HepG2 (cell line): ENCODE results near the gene PTF1A. TPM values are rescaled to one million over a fixed set of nuclear protein-coding genes. Genes with fewer than 3 reads are reported as not detected.
A peak's percentile ranks its signal among the peaks of the same experiment; 100 is the strongest.

ENCODE experiments used
- ATAC-seq: fragments of 200-7000 bp; cut with Tn5 transposase; 3 replicates; pipeline ENCODE4 v1.9.1; 2020; ENCODE audit warnings: mild to moderate bottlenecking, moderate library complexity
- BruUV-seq: library from RNA; stranded (reverse); fragments of 400-500 nt; replicated peaks from 2 replicates; lab custom pipeline; 2021; lab: Mats Ljungman, UMichigan
- CTCF ChIA-PET: fragments of 300-600 bp; formaldehyde crosslinking; extraction: SDS; loops from one replicate; lab custom pipeline; 2021; ENCODE audit warnings: low total read pairs, inconsistent platforms, low intra/inter-chr PET ratio; lab: Yijun Ruan, JAX
- POLR2A ChIA-PET: fragments of 350-600 bp; sonication (Branson Sonifier 250); formaldehyde crosslinking; loops from one replicate; lab custom pipeline; 2020; ENCODE audit warnings: antibody characterized with exemption, inconsistent platforms; lab: Yijun Ruan, JAX
- DNase-seq: peaks from one replicate; pipeline ENCODE4 v3.0.0-alpha.2; 2015; ENCODE audit warnings: low spot score
- FAIRE-seq: peaks from 3 replicates; lab custom pipeline; 2011; peaks lifted over from hg19 to GRCh38; lab: Jason Lieb, UNC
- H2AFZ ChIP-seq: one replicate; pipeline ENCODE4 v1.6.1; 2011; ENCODE audit warnings: low read length, inconsistent platforms
- H3K27ac ChIP-seq: fragments of 300-600 bp; 3 replicates; pipeline ENCODE4 v1.8.0; 2011; ENCODE audit warnings: mixed run types, mild to moderate bottlenecking, mixed read lengths, low read length, inconsistent platforms; ENCODE audit not compliant: insufficient read depth; ENCODE audit errors: extremely low read length
- H3K27me3 ChIP-seq, 2 experiments: fragments of 200-600 bp in 1 of 2; 2 replicates in 1 of 2; 3 replicates in 1 of 2; pipeline versions ENCODE4 v1.6.0 to v1.8.0; 2011; ENCODE audit warnings: low read length in 2 of 2, mild to moderate bottlenecking in 2 of 2, moderate library complexity in 2 of 2, inconsistent platforms in 1 of 2; ENCODE audit not compliant: insufficient read depth in 2 of 2, control insufficient read depth in 1 of 2
- H3K36me3 ChIP-seq, 2 experiments: fragments of 200-600 bp in 1 of 2; replicated peaks in 1 of 2; 2 replicates in 1 of 2; 3 replicates in 1 of 2; pipeline versions ENCODE4 v1.5.1 to v1.8.0; 2011; ENCODE audit warnings: low read length in 2 of 2, inconsistent platforms in 1 of 2; ENCODE audit not compliant: insufficient read depth in 2 of 2, control insufficient read depth in 1 of 2
- H3K4me1 ChIP-seq: 2 replicates; pipeline ENCODE4 v1.5.1; 2012; ENCODE audit warnings: low read length, inconsistent platforms; ENCODE audit not compliant: insufficient read depth
- H3K4me2 ChIP-seq: 2 replicates; pipeline ENCODE4 v1.6.0; 2011; ENCODE audit warnings: low read depth, low read length, inconsistent platforms
- H3K4me3 ChIP-seq, 3 experiments: fragments of 200-600 bp in 1 of 3; sonication (generic), shearing (Covaris generic) in 1 of 3; replicated peaks in 1 of 3; 2 replicates each; pipeline ENCODE4 v1.5.1; 2011 to 2016; ENCODE audit warnings: low read length in 3 of 3, inconsistent platforms in 2 of 3, low read depth in 2 of 3, mild to moderate bottlenecking in 2 of 3, control low read depth in 1 of 3, mixed read lengths in 1 of 3; ENCODE audit not compliant: insufficient read depth in 1 of 3
- H3K79me2 ChIP-seq: one replicate; pipeline ENCODE4 v1.6.1; 2011; ENCODE audit warnings: low read length, inconsistent platforms; ENCODE audit not compliant: insufficient read depth
- H3K9ac ChIP-seq: 2 replicates; pipeline ENCODE4 v1.6.0; 2011; ENCODE audit warnings: mild to moderate bottlenecking, low read depth, low read length, inconsistent platforms; ENCODE audit not compliant: insufficient read depth
- H3K9me3 ChIP-seq: 2 replicates; pipeline ENCODE4 v1.5.1; 2012; ENCODE audit warnings: mild to moderate bottlenecking, low read length
- H4K20me1 ChIP-seq: 2 replicates; pipeline ENCODE4 v1.6.0; 2011; ENCODE audit warnings: inconsistent platforms, mild to moderate bottlenecking, low read length, moderate library complexity; ENCODE audit not compliant: insufficient read depth
- ARNTL ChIP-seq: sonication (generic); formaldehyde crosslinking; IDR thresholded peaks from 2 replicates; pipeline ENCODE4 v1.4.0; 2020; ENCODE audit warnings: mild to moderate bottlenecking, missing genetic modification reagents
- ESRRA ChIP-seq: sonication (generic); formaldehyde crosslinking; IDR thresholded peaks from 2 replicates; pipeline ENCODE4 v1.5.1; 2020; ENCODE audit warnings: mild to moderate bottlenecking, low read depth, missing genetic modification reagents
- IRX3 ChIP-seq: sonication (generic); formaldehyde crosslinking; IDR thresholded peaks from 2 replicates; pipeline ENCODE4 v1.8.1; 2023; ENCODE audit warnings: mild to moderate bottlenecking, low read depth, missing genetic modification reagents, borderline replicate concordance
- MXD1 ChIP-seq: sonication (generic); formaldehyde crosslinking; IDR thresholded peaks from 2 replicates; pipeline ENCODE4 v1.4.0; 2020; ENCODE audit warnings: mild to moderate bottlenecking, missing genetic modification reagents
- REPIN1 ChIP-seq: sonication (generic); formaldehyde crosslinking; IDR thresholded peaks from 2 replicates; pipeline ENCODE4 v1.8.0; 2022; ENCODE audit warnings: missing genetic modification reagents, low read depth, mild to moderate bottlenecking, borderline replicate concordance
- SNAPC2 ChIP-seq: sonication (generic); formaldehyde crosslinking; IDR thresholded peaks from 2 replicates; pipeline ENCODE4 v1.8.1; 2022; ENCODE audit warnings: mild to moderate bottlenecking, missing genetic modification reagents
- SPEN ChIP-seq: sonication (generic); formaldehyde crosslinking; IDR thresholded peaks from 2 replicates; pipeline ENCODE4 v1.5.1; 2020; ENCODE audit warnings: low read depth, mild to moderate bottlenecking, missing genetic modification reagents
- SYNCRIP ChIP-seq: fragments of 200-400 bp; formaldehyde crosslinking; IDR thresholded peaks from 2 replicates; pipeline ENCODE4 v1.6.1; 2018; ENCODE audit warnings: mild to moderate bottlenecking, low read depth, low read length; ENCODE audit not compliant: insufficient read depth
- ZBTB33 ChIP-seq: sonication (generic); formaldehyde crosslinking; IDR thresholded peaks from 2 replicates; pipeline ENCODE4 v1.4.0; 2020; ENCODE audit warnings: missing genetic modification reagents
- ZKSCAN8 ChIP-seq: IDR thresholded peaks from 2 replicates; pipeline ENCODE4 v1.6.1; 2016; ENCODE audit warnings: borderline replicate concordance, missing genetic modification reagents, missing compliant biosample characterization
- ZMYM3 ChIP-seq: sonication (generic); formaldehyde crosslinking; IDR thresholded peaks from 2 replicates; pipeline ENCODE4 v1.5.1; 2020; ENCODE audit warnings: mild to moderate bottlenecking, missing genetic modification reagents
- ZMYM4 ChIP-seq: sonication (generic); formaldehyde crosslinking; IDR thresholded peaks from 2 replicates; pipeline ENCODE4 v1.8.1; 2023; ENCODE audit warnings: mild to moderate bottlenecking, missing genetic modification reagents
- ZNF180 ChIP-seq: sonication (generic); formaldehyde crosslinking; IDR thresholded peaks from 2 replicates; pipeline ENCODE4 v1.4.0; 2020; ENCODE audit warnings: low read depth, missing genetic modification reagents, borderline replicate concordance
- ZNF331 ChIP-seq: sonication (generic); formaldehyde crosslinking; IDR thresholded peaks from 2 replicates; pipeline ENCODE4 v1.4.0; 2020; ENCODE audit warnings: missing genetic modification reagents
- ZNF770 ChIP-seq: sonication (generic); formaldehyde crosslinking; IDR thresholded peaks from 2 replicates; pipeline ENCODE4 v1.5.0; 2020; ENCODE audit warnings: mild to moderate bottlenecking, missing genetic modification reagents
- WGBS: methylation state at CpG from one replicate; pipeline ENCODE4 v1.1.6; 2017; ENCODE audit warnings: low lambda C conversion rate; 5-methylcytosine and 5-hydroxymethylcytosine counted together
- in situ Hi-C: cut with HindIII; loops from 2 replicates; pipeline ENCODE4 v1.10.0; 2017; ENCODE audit warnings: low pct_unique_long_range_greater_than_20kb; ENCODE audit not compliant: extremely low pct_ligation_motif_present
- intact Hi-C: fragments of 100-400 bp; cut with micrococcal nuclease; formaldehyde crosslinking; loops from one replicate; pipeline ENCODE4 v1.10.0; 2022; ENCODE audit not compliant: unreplicated experiment
- polyA plus RNA-seq, 8 experiments: library from polyadenylated mRNA; depleted of rRNA in 3 of 8; stranded (reverse) in 7 of 8; unstranded in 1 of 8; fragments of >200 nt; fragmentation: Illumina TruSeq in 4 of 8; extraction: Trizol in 4 of 8; gene quantifications; 2 replicates each; pipeline versions ENCODE4 v1.2.1 to v1.2.3, GENCODE V29; 2011 to 2016; ENCODE audit warnings: low read depth in 4 of 8, missing spikeins in 1 of 8, mixed read lengths in 1 of 8; ENCODE audit not compliant: insufficient read depth in 1 of 8
- total RNA-seq, 5 experiments: library from RNA; depleted of rRNA; stranded (reverse); fragments of >200 nt; fragmentation: Illumina TruSeq; extraction: Trizol; gene quantifications; 2 replicates each; pipeline ENCODE4 v1.2.3, GENCODE V29; 2016; ENCODE audit warnings: low read depth in 1 of 5

The PTF1A gene
- total and polyA plus RNA-seq, 2 of the 13 experiments (the other 11 are each of a cell fraction or from before 2014, with no cell fraction given) = not detected

GRCh38 chr10:23186697-23187096 is 5.4 kb upstream of the PTF1A start (continued):
- TF ChIP-seq SYNCRIP (no peak), ZNF331 (no peak; the same call in 1 of the 2 replicates), ARNTL (CRISPR knock-in tag) (no peak), ZNF180 (CRISPR knock-in tag) (no peak), ZBTB33 (no peak), ZKSCAN8 (CRISPR knock-in tag) (peak; percentile 17; the same call in 1 of the 2 replicates), MXD1 (CRISPR knock-in tag) (no peak), ESRRA (0 out of 2 replicates have a peak, but pooled peaks have one; percentile 17), SPEN (CRISPR knock-in tag) (no peak), REPIN1 (no peak), IRX3 (no peak)

- ATAC-seq (no peak), FAIRE-seq (no peak), DNase-seq (no peak)
- Histone ChIP-seq H3K36me3 (no peaks in the 10 kb centered on the region), H3K27me3 (peaks cover 5 to 29% of the 10 kb centered on the region in 2 experiments), H3K79me2 (no peaks in the 10 kb centered on the region), H3K9me3 (no peaks in the 10 kb centered on the region), H3K27ac (peak overlapping the region; percentile 75), H4K20me1 (no peaks in the 10 kb centered on the region), H3K9ac (peak overlapping the region; percentile 59), H2AFZ (no peak overlapping the region), H3K4me3 (peak overlapping the region in 1 of 3 experiments; percentile 54; a peak in 2 of 6 replicates), H3K4me2 (peak overlapping the region; percentile 78), H3K4me1 (peaks cover 53% of the 10 kb centered on the region)
- no TSS peak for BruUV-seq
- intact Hi-C loops = no loop called here
- POLR2A ChIA-PET = interaction anchor here (0.6 to 1.3 kb wide), 4 partner anchors 14 to 1021 kb away, joined by 3 to 6 read pairs (median 3); no protein-coding TSS in a partner anchor
- in situ Hi-C loops = no loop called here
- WGBS = 46% methylated on average over 1 of the region's 1 CpG
- CTCF ChIA-PET = no interaction called here
- TF ChIP-seq ZMYM3 (CRISPR knock-in tag) (0 out of 2 replicates have a peak, but pooled peaks have one; percentile 38), SNAPC2 (CRISPR knock-in tag) (no peak), ZNF770 (CRISPR knock-in tag) (peak; percentile 90), ZMYM4 (peak; percentile 6; the same call in 1 of the 2 replicates)
Observed at GRCh38 chr10:23187155-23187554, 5.0 kb upstream of the PTF1A start.
